ENCODE results near the gene CEP104. TPM values are rescaled to one million over a fixed set of nuclear protein-coding genes. Genes with fewer than 3 reads are reported as not detected.

Gene CEP104
- total and polyA plus RNA-seq, 2 donors: 11.7 to 12.8 TPM

GRCh38 chr1:3842912-3843311, 14.1 kb downstream of the CEP104 start:
- H3K27me3 ChIP-seq (ENCODE audit: control insufficient read depth in 2 of 2, insufficient read depth in 1 of 2, low read length in 1 of 2): no peaks in the 10 kb centered on the region
- no peaks in the 10 kb centered on the region for H3K9me3 ChIP-seq (ENCODE audit: control insufficient read depth in 2 of 2, insufficient read depth in 1 of 2, low read length in 1 of 2)
- no peaks in the 10 kb centered on the region for H3K4me1 ChIP-seq (ENCODE audit: control insufficient read depth in 2 of 2, insufficient read depth in 2 of 2, low read length in 2 of 2)
- WGBS: 88% methylated on average over 9 of the region's 9 CpGs
- H3K27ac ChIP-seq (ENCODE audit: low read depth in 1 of 2, low read length in 1 of 2): no peak overlapping the region
- H3K4me3 ChIP-seq (ENCODE audit: low read length in 2 of 2): no peak overlapping the region
- peaks cover 29 to 61% of the 10 kb centered on the region in 2 donors for H3K36me3 ChIP-seq (ENCODE audit: control insufficient read depth in 2 of 2, insufficient read depth in 2 of 2, low read length in 1 of 2)
- DNase-seq (ENCODE audit: low read depth in 6 of 9, low spot score in 9 of 9): no peak

DNA sequence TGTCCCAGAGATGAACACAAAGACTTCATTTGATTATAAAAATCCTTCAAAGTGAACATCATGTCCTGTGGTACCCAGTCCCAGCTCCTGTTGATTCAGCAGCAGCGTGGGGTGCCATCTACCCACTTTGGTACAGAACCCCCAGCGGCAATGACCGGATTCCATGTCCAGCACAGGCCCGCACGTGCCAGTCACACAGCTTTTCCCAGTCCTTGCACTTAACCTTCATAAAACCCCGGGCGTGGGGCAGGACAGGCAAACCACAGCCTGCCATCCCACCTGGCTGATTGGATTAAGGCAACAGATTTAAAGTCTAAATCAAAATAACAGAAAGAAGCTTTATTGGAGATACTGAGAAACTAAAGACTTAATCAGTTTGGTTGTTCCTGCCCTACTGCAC, 15.5 kb downstream of the CEP104 start:
- no peak overlapping the region for H3K4me3 ChIP-seq (ENCODE audit: low read length in 2 of 2)
- WGBS: 98% methylated on average over 7 of the region's 7 CpGs
- no peak overlapping the region for H3K27ac ChIP-seq (ENCODE audit: low read depth in 1 of 2, low read length in 1 of 2)
- no peaks in the 10 kb centered on the region for H3K4me1 ChIP-seq (ENCODE audit: control insufficient read depth in 2 of 2, insufficient read depth in 2 of 2, low read length in 2 of 2)
- no peaks in the 10 kb centered on the region for H3K9me3 ChIP-seq (ENCODE audit: control insufficient read depth in 2 of 2, insufficient read depth in 1 of 2, low read length in 1 of 2)
- H3K36me3 ChIP-seq (ENCODE audit: control insufficient read depth in 2 of 2, insufficient read depth in 2 of 2, low read length in 1 of 2): peaks cover 38 to 61% of the 10 kb centered on the region in 2 donors
- no peak for DNase-seq (ENCODE audit: low read depth in 6 of 9, low spot score in 9 of 9)
- H3K27me3 ChIP-seq (ENCODE audit: control insufficient read depth in 2 of 2, insufficient read depth in 1 of 2, low read length in 1 of 2): no peaks in the 10 kb centered on the region

DNA sequence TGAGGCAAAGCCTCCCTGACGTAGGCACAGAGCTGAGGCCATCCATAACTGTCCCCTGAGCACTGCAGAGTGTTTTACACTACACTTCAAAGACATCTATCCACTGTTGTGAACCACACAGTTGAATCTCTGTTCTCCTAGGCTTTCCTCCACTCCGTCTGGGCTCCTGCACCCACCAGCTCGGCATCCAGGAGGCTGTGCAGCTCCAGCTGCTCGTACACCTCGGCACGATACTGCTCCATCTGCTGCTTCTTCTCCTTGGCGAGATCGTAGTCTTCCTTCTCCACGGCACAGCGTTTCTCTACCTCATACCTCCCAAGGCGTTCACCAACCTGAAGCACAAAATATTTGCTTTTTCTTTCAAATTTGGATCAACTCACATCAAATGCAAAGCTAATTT, 18.2 kb downstream of the CEP104 start:
- no peak for DNase-seq (ENCODE audit: low read depth in 6 of 9, low spot score in 9 of 9)
- Histone ChIP-seq H3K36me3 (ENCODE audit: control insufficient read depth in 2 of 2, insufficient read depth in 2 of 2, low read length in 1 of 2) (peaks cover 31 to 64% of the 10 kb centered on the region in 2 donors), H3K4me1 (ENCODE audit: control insufficient read depth in 2 of 2, insufficient read depth in 2 of 2, low read length in 2 of 2) (no peaks in the 10 kb centered on the region), H3K9me3 (ENCODE audit: control insufficient read depth in 2 of 2, insufficient read depth in 1 of 2, low read length in 1 of 2) (no peaks in the 10 kb centered on the region), H3K4me3 (ENCODE audit: low read length in 2 of 2) (no peak overlapping the region), H3K27me3 (ENCODE audit: control insufficient read depth in 2 of 2, insufficient read depth in 1 of 2, low read length in 1 of 2) (no peaks in the 10 kb centered on the region), H3K27ac (ENCODE audit: low read depth in 1 of 2, low read length in 1 of 2) (no peak overlapping the region)
- WGBS: 99% methylated on average over 11 of the region's 11 CpGs

GRCh38 chr1:3837685-3838084, 19.3 kb downstream of the CEP104 start:
- peaks cover 33 to 62% of the 10 kb centered on the region in 2 donors for H3K36me3 ChIP-seq (ENCODE audit: control insufficient read depth in 2 of 2, insufficient read depth in 2 of 2, low read length in 1 of 2)

GRCh38 chr1:3837200-3837599, 19.8 kb downstream of the CEP104 start:
- no peak overlapping the region for H3K4me3 ChIP-seq (ENCODE audit: low read length in 2 of 2)
- DNase-seq (ENCODE audit: low read depth in 6 of 9, low spot score in 9 of 9): no peak
- no peaks in the 10 kb centered on the region for H3K9me3 ChIP-seq (ENCODE audit: control insufficient read depth in 2 of 2, insufficient read depth in 1 of 2, low read length in 1 of 2)
- H3K27me3 ChIP-seq (ENCODE audit: control insufficient read depth in 2 of 2, insufficient read depth in 1 of 2, low read length in 1 of 2): no peaks in the 10 kb centered on the region
- no peak overlapping the region for H3K27ac ChIP-seq (ENCODE audit: low read depth in 1 of 2, low read length in 1 of 2)
- no peaks in the 10 kb centered on the region for H3K4me1 ChIP-seq (ENCODE audit: control insufficient read depth in 2 of 2, insufficient read depth in 2 of 2, low read length in 2 of 2)
- 96% methylated on average over 6 of the region's 6 CpGs for WGBS
- H3K36me3 ChIP-seq (ENCODE audit: control insufficient read depth in 2 of 2, insufficient read depth in 2 of 2, low read length in 1 of 2): peaks cover 31 to 64% of the 10 kb centered on the region in 2 donors

More at GRCh38 chr1:3837685-3838084, 19.3 kb downstream of the CEP104 start:
- no peak for DNase-seq (ENCODE audit: low read depth in 6 of 9, low spot score in 9 of 9)
- WGBS: 100% methylated on average over 1 of the region's 1 CpG
- H3K4me1 ChIP-seq (ENCODE audit: control insufficient read depth in 2 of 2, insufficient read depth in 2 of 2, low read length in 2 of 2): no peaks in the 10 kb centered on the region
- H3K4me3 ChIP-seq (ENCODE audit: low read length in 2 of 2): no peak overlapping the region
- H3K27me3 ChIP-seq (ENCODE audit: control insufficient read depth in 2 of 2, insufficient read depth in 1 of 2, low read length in 1 of 2): no peaks in the 10 kb centered on the region
- no peaks in the 10 kb centered on the region for H3K9me3 ChIP-seq (ENCODE audit: control insufficient read depth in 2 of 2, insufficient read depth in 1 of 2, low read length in 1 of 2)
- H3K27ac ChIP-seq (ENCODE audit: low read depth in 1 of 2, low read length in 1 of 2): no peak overlapping the region

DNA sequence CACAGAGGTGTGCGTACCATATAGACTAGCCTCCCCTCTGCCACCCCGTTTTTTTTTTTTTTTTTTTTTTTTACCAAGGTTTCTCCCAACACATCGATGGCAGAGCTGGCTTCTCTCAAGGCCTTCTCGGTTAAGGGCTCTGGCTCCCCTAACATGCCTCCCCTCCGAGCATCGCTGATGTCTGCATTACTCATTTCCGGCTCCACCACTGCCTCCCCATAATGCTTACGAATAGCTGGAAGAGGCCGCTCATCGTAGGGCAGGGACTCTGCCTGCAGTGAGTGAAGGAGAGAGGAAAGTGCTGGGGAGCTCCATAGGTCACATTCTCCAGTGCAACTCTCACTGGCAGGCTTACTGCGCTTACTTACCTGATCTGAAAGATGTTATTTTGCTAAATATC, 20.6 kb downstream of the CEP104 start:
- H3K36me3 ChIP-seq (ENCODE audit: control insufficient read depth in 2 of 2, insufficient read depth in 2 of 2, low read length in 1 of 2): peaks cover 35 to 67% of the 10 kb centered on the region in 2 donors
- no peak overlapping the region for H3K4me3 ChIP-seq (ENCODE audit: low read length in 2 of 2)
- H3K9me3 ChIP-seq (ENCODE audit: control insufficient read depth in 2 of 2, insufficient read depth in 1 of 2, low read length in 1 of 2): no peaks in the 10 kb centered on the region
- H3K4me1 ChIP-seq (ENCODE audit: control insufficient read depth in 2 of 2, insufficient read depth in 2 of 2, low read length in 2 of 2): no peaks in the 10 kb centered on the region
- DNase-seq (ENCODE audit: low read depth in 6 of 9, low spot score in 9 of 9): no peak
- no peaks in the 10 kb centered on the region for H3K27me3 ChIP-seq (ENCODE audit: control insufficient read depth in 2 of 2, insufficient read depth in 1 of 2, low read length in 1 of 2)
- 98% methylated on average over 11 of the region's 11 CpGs for WGBS
- no peak overlapping the region for H3K27ac ChIP-seq (ENCODE audit: low read depth in 1 of 2, low read length in 1 of 2)

GRCh38 chr1:3834701-3835100, 22.3 kb downstream of the CEP104 start:
- Histone ChIP-seq H3K27me3 (ENCODE audit: control insufficient read depth in 2 of 2, insufficient read depth in 1 of 2, low read length in 1 of 2) (no peaks in the 10 kb centered on the region), H3K9me3 (ENCODE audit: control insufficient read depth in 2 of 2, insufficient read depth in 1 of 2, low read length in 1 of 2) (no peaks in the 10 kb centered on the region), H3K4me3 (ENCODE audit: low read length in 2 of 2) (no peak overlapping the region), H3K36me3 (ENCODE audit: control insufficient read depth in 2 of 2, insufficient read depth in 2 of 2, low read length in 1 of 2) (peaks cover 47 to 67% of the 10 kb centered on the region in 2 donors), H3K27ac (ENCODE audit: low read depth in 1 of 2, low read length in 1 of 2) (no peak overlapping the region), H3K4me1 (ENCODE audit: control insufficient read depth in 2 of 2, insufficient read depth in 2 of 2, low read length in 2 of 2) (no peaks in the 10 kb centered on the region)
- 94% methylated on average over 10 of the region's 10 CpGs for WGBS
- DNase-seq (ENCODE audit: low read depth in 6 of 9, low spot score in 9 of 9): no peak

DNA sequence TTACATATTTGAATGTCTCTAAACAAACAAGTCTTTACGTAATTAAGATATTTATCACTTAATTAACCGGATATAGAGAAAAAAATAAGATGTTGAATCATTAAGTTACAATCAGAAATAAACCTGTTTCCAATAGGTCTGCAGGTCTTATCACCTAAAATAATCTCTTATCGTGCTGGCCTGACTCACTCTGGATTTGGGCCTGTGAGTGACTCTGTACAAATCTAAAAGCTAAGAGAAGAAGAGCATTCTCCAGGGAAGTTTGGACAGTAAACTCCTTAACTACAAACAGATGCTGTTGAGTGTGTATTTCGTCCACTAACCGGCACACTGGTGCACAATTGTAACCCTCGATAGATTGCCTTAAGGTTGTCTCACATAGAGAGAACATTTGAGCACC, 25.3 kb downstream of the CEP104 start:
- no peak overlapping the region for H3K27ac ChIP-seq (ENCODE audit: low read depth in 1 of 2, low read length in 1 of 2)
- no peaks in the 10 kb centered on the region for H3K4me1 ChIP-seq (ENCODE audit: control insufficient read depth in 2 of 2, insufficient read depth in 2 of 2, low read length in 2 of 2)
- no peaks in the 10 kb centered on the region for H3K27me3 ChIP-seq (ENCODE audit: control insufficient read depth in 2 of 2, insufficient read depth in 1 of 2, low read length in 1 of 2)
- WGBS: 97% methylated on average over 6 of the region's 6 CpGs
- H3K9me3 ChIP-seq (ENCODE audit: control insufficient read depth in 2 of 2, insufficient read depth in 1 of 2, low read length in 1 of 2): no peaks in the 10 kb centered on the region
- H3K36me3 ChIP-seq (ENCODE audit: control insufficient read depth in 2 of 2, insufficient read depth in 2 of 2, low read length in 1 of 2): peaks cover 43 to 71% of the 10 kb centered on the region in 2 donors
- DNase-seq (ENCODE audit: low read depth in 6 of 9, low spot score in 9 of 9): no peak
- no peak overlapping the region for H3K4me3 ChIP-seq (ENCODE audit: low read length in 2 of 2)

GRCh38 chr1:3828391-3828790, 28.6 kb downstream of the CEP104 start:
- no peaks in the 10 kb centered on the region for H3K9me3 ChIP-seq (ENCODE audit: control insufficient read depth in 2 of 2, insufficient read depth in 1 of 2, low read length in 1 of 2)
- H3K36me3 ChIP-seq (ENCODE audit: control insufficient read depth in 2 of 2, insufficient read depth in 2 of 2, low read length in 1 of 2): peaks cover 52 to 80% of the 10 kb centered on the region in 2 donors
- no peak overlapping the region for H3K27ac ChIP-seq (ENCODE audit: low read depth in 1 of 2, low read length in 1 of 2)
- 98% methylated on average over 8 of the region's 8 CpGs for WGBS
- H3K27me3 ChIP-seq (ENCODE audit: control insufficient read depth in 2 of 2, insufficient read depth in 1 of 2, low read length in 1 of 2): no peaks in the 10 kb centered on the region
- no peaks in the 10 kb centered on the region for H3K4me1 ChIP-seq (ENCODE audit: control insufficient read depth in 2 of 2, insufficient read depth in 2 of 2, low read length in 2 of 2)
- H3K4me3 ChIP-seq (ENCODE audit: low read length in 2 of 2): no peak overlapping the region
- no peak for DNase-seq (ENCODE audit: low read depth in 6 of 9, low spot score in 9 of 9)

- no peaks in the 10 kb centered on the region for H3K9me3 ChIP-seq (ENCODE audit: control insufficient read depth in 2 of 2, insufficient read depth in 1 of 2, low read length in 1 of 2)
- WGBS: 97% methylated on average over 14 of the region's 14 CpGs
Observed at GRCh38 chr1:3827813-3828307, 29.2 kb downstream of the CEP104 start.

More at GRCh38 chr1:3827813-3828307, 29.2 kb downstream of the CEP104 start:
- Histone ChIP-seq H3K4me1 (ENCODE audit: control insufficient read depth in 2 of 2, insufficient read depth in 2 of 2, low read length in 2 of 2) (no peaks in the 10 kb centered on the region), H3K27ac (ENCODE audit: low read depth in 1 of 2, low read length in 1 of 2) (no peak overlapping the region), H3K4me3 (ENCODE audit: low read length in 2 of 2) (no peak overlapping the region), H3K27me3 (ENCODE audit: control insufficient read depth in 2 of 2, insufficient read depth in 1 of 2, low read length in 1 of 2) (no peaks in the 10 kb centered on the region), H3K36me3 (ENCODE audit: control insufficient read depth in 2 of 2, insufficient read depth in 2 of 2, low read length in 1 of 2) (peaks cover 53 to 85% of the 10 kb centered on the region in 2 donors)
- no peak for DNase-seq (ENCODE audit: low read depth in 6 of 9, low spot score in 9 of 9)

Measured in thymus (tissue), 11 donors.